K562 (cell line): Measurements from ENCODE around the gene FBXO15. TPM values are rescaled to one million over a fixed set of nuclear protein-coding genes. Genes with fewer than 3 reads are reported as not detected.

ENCODE experiments used
- ATAC-seq: fragments of 200-7000 bp; cut with Tn5 transposase; 3 replicates; pipeline ENCODE4 v1.9.1; 2020; ENCODE audit warnings: moderate library complexity
- BruUV-seq: library from RNA; stranded (reverse); fragments of 400-500 nt; replicated peaks from 2 replicates; lab custom pipeline; 2021; lab: Mats Ljungman, UMichigan
- CTCF ChIA-PET: fragments of 300-600 bp; formaldehyde crosslinking; extraction: SDS; loops from one replicate; lab custom pipeline; 2021; ENCODE audit warnings: low intra/inter-chr PET ratio; lab: Yijun Ruan, JAX
- POLR2A ChIA-PET: fragments of 300-600, 350-650 bp; sonication (Branson Sonifier 250); formaldehyde crosslinking; extraction: SDS; loops from one replicate; lab custom pipeline; 2021; ENCODE audit warnings: antibody characterized with exemption, inconsistent platforms; lab: Yijun Ruan, JAX
- DNase-seq, 4 experiments: peaks; one replicate each; pipeline versions ENCODE4 v3.0.0 to v3.0.0-alpha.2; 2011 to 2018; ENCODE audit warnings: low spot score in 3 of 4, mixed read lengths in 3 of 4; ENCODE audit errors: extremely low read depth in 1 of 4
- FAIRE-seq: peaks from 2 replicates; lab custom pipeline; 2011; peaks lifted over from hg19 to GRCh38; lab: Jason Lieb, UNC
- H2AFZ ChIP-seq: 2 replicates; pipeline ENCODE4 v1.6.0; 2011; ENCODE audit warnings: low read depth, low read length, control low read depth, inconsistent platforms
- H3K27ac ChIP-seq: fragments of 200-600 bp; 3 replicates; pipeline ENCODE4 v1.8.0; 2011; ENCODE audit warnings: low read depth, mild to moderate bottlenecking, control low read depth, inconsistent platforms, low read length, moderate library complexity, mixed read lengths; ENCODE audit errors: extremely low read depth
- H3K27me3 ChIP-seq, 2 experiments: fragments of 300-600 bp in 1 of 2; 2 replicates in 1 of 2; 3 replicates in 1 of 2; pipeline versions ENCODE4 v1.6.0 to v1.8.0; 2011; ENCODE audit warnings: inconsistent platforms in 2 of 2, low read length in 2 of 2, mild to moderate bottlenecking in 1 of 2, mixed read lengths in 1 of 2, moderate library complexity in 1 of 2; ENCODE audit not compliant: control insufficient read depth in 2 of 2, insufficient read depth in 2 of 2
- H3K36me3 ChIP-seq: fragments of 300-600 bp; 3 replicates; pipeline ENCODE4 v1.8.0; 2011; ENCODE audit warnings: mild to moderate bottlenecking, low read length, inconsistent platforms; ENCODE audit not compliant: control insufficient read depth, insufficient read depth
- H3K4me1 ChIP-seq, 2 experiments: fragments of 200-600 bp in 1 of 2; replicated peaks in 1 of 2; 2 replicates in 1 of 2; 3 replicates in 1 of 2; pipeline versions ENCODE4 v1.5.1 to v1.8.0; 2011; ENCODE audit warnings: inconsistent platforms in 2 of 2, low read length in 2 of 2, mild to moderate bottlenecking in 1 of 2, mixed read lengths in 1 of 2, moderate library complexity in 1 of 2; ENCODE audit not compliant: control insufficient read depth in 2 of 2, insufficient read depth in 2 of 2
- H3K4me2 ChIP-seq: 2 replicates; pipeline ENCODE4 v1.6.1; 2011; ENCODE audit warnings: low read length, control low read depth, inconsistent platforms, mixed read lengths; ENCODE audit not compliant: insufficient read depth
- H3K4me3 ChIP-seq: fragments of 200-600 bp; sonication (generic), shearing (Covaris generic); 2 replicates; pipeline ENCODE4 v1.5.1; 2016; ENCODE audit warnings: control low read depth, inconsistent platforms
- H3K79me2 ChIP-seq: fragments of 200-600 bp; 3 replicates; pipeline ENCODE4 v1.8.0; 2011; ENCODE audit warnings: low read length, inconsistent platforms; ENCODE audit not compliant: control insufficient read depth, insufficient read depth
- H3K9ac ChIP-seq, 2 experiments: 2 replicates each; pipeline versions ENCODE4 v1.6.0 to v1.6.1; 2011; ENCODE audit warnings: low read depth in 2 of 2, low read length in 2 of 2, control low read depth in 1 of 2, inconsistent platforms in 1 of 2, mild to moderate bottlenecking in 1 of 2, mixed read lengths in 1 of 2; ENCODE audit not compliant: insufficient read depth in 1 of 2
- H3K9me1 ChIP-seq: one replicate; pipeline ENCODE4 v1.6.0; 2011; ENCODE audit warnings: inconsistent platforms, mild to moderate bottlenecking, low read length, moderate library complexity; ENCODE audit not compliant: control insufficient read depth, insufficient read depth
- H3K9me3 ChIP-seq: replicated peaks from 2 replicates; pipeline ENCODE4 v1.5.1; 2011; ENCODE audit warnings: low read depth, low read length, inconsistent platforms; ENCODE audit not compliant: control insufficient read depth, insufficient read depth
- H4K20me1 ChIP-seq: replicated peaks from 2 replicates; pipeline ENCODE4 v1.6.1; 2011; ENCODE audit warnings: low read length, inconsistent platforms, mixed read lengths; ENCODE audit not compliant: control insufficient read depth, insufficient read depth
- BRD4 ChIP-seq: fragments of 200-600 bp; sonication (generic); IDR thresholded peaks from 2 replicates; pipeline ENCODE4 v1.6.1; 2017; ENCODE audit warnings: inconsistent platforms
- CBX5 ChIP-seq: IDR thresholded peaks from 2 replicates; pipeline ENCODE4 v1.6.1; 2014; ENCODE audit warnings: low read depth, borderline replicate concordance
- ERF ChIP-seq: fragments of 450-650 bp; formaldehyde crosslinking; IDR thresholded peaks from 2 replicates; pipeline ENCODE4 v1.4.0; 2020; ENCODE audit warnings: mild to moderate bottlenecking, mixed read lengths
- L3MBTL2 ChIP-seq: fragments of 450-650 bp; IDR thresholded peaks from 2 replicates; pipeline ENCODE4 v1.6.1; 2016; ENCODE audit warnings: mild to moderate bottlenecking, moderate library complexity
- LARP7 ChIP-seq: fragments of 450-650 bp; IDR thresholded peaks from 2 replicates; pipeline ENCODE4 v1.6.1; 2016
- RFX5 ChIP-seq: IDR thresholded peaks from 2 replicates; pipeline ENCODE4 v1.6.1; 2011; ENCODE audit warnings: low read depth, mild to moderate bottlenecking, improper control_type of control experiment, low read length
- YBX1 ChIP-seq: fragments of 450-650 bp; IDR thresholded peaks from 2 replicates; pipeline ENCODE4 v1.7.1; 2016; ENCODE audit warnings: mild to moderate bottlenecking
- ZNF445 ChIP-seq: fragments of 250-450 bp; sonication (Bioruptor Pico); IDR thresholded peaks from 2 replicates; pipeline ENCODE4 v1.4.0; 2020; ENCODE audit warnings: low read depth, mild to moderate bottlenecking, moderate library complexity
- ZNF699 ChIP-seq: fragments of 250-450 bp; sonication (Bioruptor Pico); IDR thresholded peaks from 2 replicates; pipeline ENCODE4 v1.8.0; 2021; ENCODE audit warnings: mild to moderate bottlenecking, moderate library complexity; ENCODE audit not compliant: insufficient replicate concordance
- WGBS: fragments of 100-300 bp; shearing (Covaris generic); methylation state at CpG from one replicate; pipeline ENCODE4 v1.1.6; 2016; ENCODE audit warnings: low coverage, mixed read lengths; ENCODE audit not compliant: insufficient coverage; ENCODE audit errors: missing lambda C conversion rate; 5-methylcytosine and 5-hydroxymethylcytosine counted together
- in situ Hi-C: fragments of 300-500 bp; cut with MboI; formaldehyde crosslinking; loops from 4 replicates; pipeline ENCODE4 v1.15.0; 2018; ENCODE audit warnings: inconsistent platforms, mixed read lengths
- intact Hi-C: fragments of 100-400 bp; cut with micrococcal nuclease; formaldehyde crosslinking; loops from 2 replicates; pipeline ENCODE4 v1.14.2; 2022
- polyA plus RNA-seq, 8 experiments: library from polyadenylated mRNA; depleted of rRNA in 4 of 8; stranded (reverse) in 5 of 8; unstranded in 3 of 8; fragments of >200 nt; fragmentation: Nextera tagmentation in 2 of 8; fragmentation: Illumina TruSeq in 1 of 8; extraction: Ambion mirVana in 2 of 8; extraction: Trizol in 1 of 8; gene quantifications; 2 replicates each; pipeline versions ENCODE4 v1.2.1 to v1.2.3, GENCODE V29; 2011 to 2014; ENCODE audit warnings: inconsistent platforms in 1 of 8, missing spikeins in 1 of 8
- total RNA-seq, 7 experiments: library from RNA; depleted of rRNA in 6 of 7; stranded (reverse); fragments of >200 nt in 6 of 7; fragmentation: Illumina TruSeq in 2 of 7; extraction: Trizol in 2 of 7; gene quantifications; 2 replicates each; pipeline versions ENCODE4 v1.2.1 to v1.2.3, GENCODE V29; 2011 to 2021; ENCODE audit warnings: low replicate concordance in 1 of 7
- TF ChIP-seq, protein P1 (sequence below): fragments of 450-650 bp; conservative IDR thresholded peaks from 2 replicates; pipeline ENCODE4 v1.6.1; 2016; ENCODE audit warnings: missing genetic modification characterization, low read depth, mild to moderate bottlenecking, missing compliant biosample characterization, moderate library complexity

FBXO15 gene
- total and polyA plus RNA-seq, 9 of the 15 experiments (the other 6 are each of a cell fraction or from before 2014, with no cell fraction given), result 0.07 to 0.43 (median 0.27) TPM; not detected in 1

GRCh38 chr18:74110149-74110548 is 37.5 kb downstream of the FBXO15 start:
- WGBS, result 8% methylated on average over 1 of the region's 1 CpG
- no peak overlapping the region for H3K9ac ChIP-seq
- H2AFZ ChIP-seq, result no peak overlapping the region
- no TSS peak for BruUV-seq
- H3K9me3 ChIP-seq, result no peaks in the 10 kb centered on the region
- TF ChIP-seq BRD4, result no peak
- no peak for TF ChIP-seq ZNF699
- TF ChIP-seq L3MBTL2, result no peak
- TF ChIP-seq ZNF445 (CRISPR knock-in tag), result no peak
- TF ChIP-seq, protein P1, sequence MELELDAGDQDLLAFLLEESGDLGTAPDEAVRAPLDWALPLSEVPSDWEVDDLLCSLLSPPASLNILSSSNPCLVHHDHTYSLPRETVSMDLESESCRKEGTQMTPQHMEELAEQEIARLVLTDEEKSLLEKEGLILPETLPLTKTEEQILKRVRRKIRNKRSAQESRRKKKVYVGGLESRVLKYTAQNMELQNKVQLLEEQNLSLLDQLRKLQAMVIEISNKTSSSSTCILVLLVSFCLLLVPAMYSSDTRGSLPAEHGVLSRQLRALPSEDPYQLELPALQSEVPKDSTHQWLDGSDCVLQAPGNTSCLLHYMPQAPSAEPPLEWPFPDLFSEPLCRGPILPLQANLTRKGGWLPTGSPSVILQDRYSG (tag), result no peak
- TF ChIP-seq CBX5, result no peak
- TF ChIP-seq LARP7, result no peak
- no peak for TF ChIP-seq YBX1
- TF ChIP-seq RFX5, result no peak
- no peak for TF ChIP-seq ERF (CRISPR knock-in tag)
- intact Hi-C loops, result no loop called here
- H3K79me2 ChIP-seq, result no peaks in the 10 kb centered on the region
- no peaks in the 10 kb centered on the region for H4K20me1 ChIP-seq
- CTCF ChIA-PET, result no interaction called here
- ATAC-seq, result no peak
- POLR2A ChIA-PET, result no interaction called here
- in situ Hi-C loops, result no loop called here
- no peaks in the 10 kb centered on the region for H3K27me3 ChIP-seq
- H3K9me1 ChIP-seq, result no peaks in the 10 kb centered on the region
- DNase-seq, result no peak
- H3K27ac ChIP-seq, result no peak overlapping the region
- H3K4me2 ChIP-seq, result no peak overlapping the region
- H3K36me3 ChIP-seq, result no peaks in the 10 kb centered on the region
- H3K4me3 ChIP-seq, result no peak overlapping the region
- H3K4me1 ChIP-seq, result no peaks in the 10 kb centered on the region
- no peak for FAIRE-seq
